GM21619 (cell line): ENCODE measurements around the gene TMEM37.

ENCODE experiments used
- ATAC-seq: cut with Tn5 transposase; IDR thresholded peaks from one replicate; pipeline ENCODE4 v1.9.1; 2021; ENCODE audit not compliant: unreplicated experiment

TMEM37 gene

DNA sequence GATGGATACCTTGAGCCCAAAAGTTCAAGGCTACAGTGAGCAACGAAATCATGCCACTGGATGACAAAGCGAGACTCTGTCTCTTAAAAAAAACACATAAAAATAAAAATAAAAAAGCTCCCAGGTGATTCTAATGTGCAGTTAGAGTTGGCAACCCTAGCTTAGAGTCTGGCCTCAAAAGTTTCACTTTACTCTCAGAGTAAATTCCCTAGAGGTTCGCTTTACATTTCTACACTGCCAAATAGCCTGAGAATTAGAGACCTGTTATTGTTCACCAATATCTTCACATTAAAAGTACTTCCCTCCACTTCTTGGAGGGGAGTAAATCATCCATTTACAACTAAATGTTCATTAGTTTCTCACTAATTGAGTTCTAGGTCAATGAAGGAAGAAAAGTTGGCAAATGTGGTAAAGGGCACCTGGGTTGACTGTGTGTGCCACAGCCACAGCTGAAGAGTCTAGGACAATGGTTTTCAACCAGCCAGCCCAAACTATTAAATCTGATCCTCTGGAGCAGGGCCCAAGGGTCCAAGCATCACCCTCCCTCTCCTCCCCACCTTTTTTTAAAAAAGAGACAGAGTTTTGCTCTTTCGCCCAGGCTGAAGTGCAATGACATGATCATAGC is 15.2 kb upstream of the TMEM37 start:
- peak; percentile 65 for ATAC-seq

DNA sequence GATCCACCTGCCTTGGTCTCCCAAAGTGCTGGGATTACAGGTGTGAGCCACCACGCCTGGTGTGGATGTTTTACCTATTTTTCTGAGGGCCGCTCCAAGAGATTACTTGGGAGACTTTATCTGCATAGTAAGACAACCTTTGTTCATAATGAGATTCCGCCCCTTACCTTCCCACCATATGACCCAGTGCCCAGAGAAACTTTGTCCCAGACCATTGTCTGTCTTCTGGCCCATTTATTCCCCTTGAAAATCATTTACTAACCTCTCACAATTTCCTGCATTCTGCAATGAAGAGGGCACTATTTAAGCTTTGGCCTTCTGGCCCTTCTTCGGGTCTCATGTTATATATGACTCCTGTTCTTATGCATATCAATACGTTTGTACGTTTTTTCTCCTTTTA is 13.7 kb upstream of the TMEM37 start:
- ATAC-seq, result no peak

DNA sequence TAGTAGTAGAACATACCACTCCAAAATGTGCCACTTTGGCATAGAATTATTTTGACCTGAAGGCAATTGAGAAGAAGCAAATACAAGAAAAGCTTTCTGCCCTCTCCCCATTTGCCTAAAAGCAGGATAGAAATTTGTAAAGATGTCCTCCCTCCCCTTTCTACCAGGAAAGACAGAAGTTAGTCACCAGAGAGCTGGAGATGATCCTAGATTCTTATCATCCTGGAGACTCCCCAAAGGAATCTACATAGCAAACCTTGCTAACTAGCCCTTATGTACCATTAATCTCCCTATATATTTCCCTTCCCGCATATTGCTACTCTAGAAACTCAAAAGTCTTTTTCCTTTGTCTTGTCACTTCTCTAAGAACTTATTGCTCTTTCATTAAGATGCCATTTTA is 12.6 kb upstream of the TMEM37 start:
- ATAC-seq, result no peak

DNA sequence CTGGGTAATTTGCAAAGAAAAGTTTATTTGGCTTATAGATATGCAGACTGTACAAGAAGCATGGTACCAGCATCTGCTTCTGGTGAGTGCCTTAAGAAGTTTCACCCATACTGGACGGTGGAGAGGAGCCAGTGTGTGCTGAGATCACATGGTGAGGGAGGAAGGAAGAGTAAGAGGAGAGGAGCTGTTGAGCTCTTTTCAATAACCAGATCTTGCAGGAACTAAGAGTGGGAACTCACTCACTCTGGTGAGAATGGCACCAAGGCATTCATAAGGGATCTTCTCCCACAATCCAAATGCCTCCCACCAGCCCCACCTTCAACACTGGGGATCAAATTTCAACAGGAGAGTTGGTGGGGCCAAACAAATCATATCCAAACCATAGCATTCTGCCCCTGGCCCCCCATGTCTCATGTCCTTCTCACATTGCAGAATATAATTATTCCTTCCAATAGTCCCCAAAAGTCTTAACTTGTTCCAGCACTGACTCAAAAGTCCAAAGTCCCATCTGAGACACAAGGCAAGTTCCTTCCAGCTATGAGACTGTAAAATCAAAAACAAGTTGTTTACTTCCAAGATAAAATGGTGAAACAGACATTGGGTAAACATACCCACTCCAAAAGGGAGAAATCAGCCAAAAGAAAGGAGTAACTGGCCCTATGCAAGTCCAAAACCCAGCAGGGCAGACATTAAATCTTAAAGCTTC is 11.7 kb upstream of the TMEM37 start:
- ATAC-seq, result no peak

DNA sequence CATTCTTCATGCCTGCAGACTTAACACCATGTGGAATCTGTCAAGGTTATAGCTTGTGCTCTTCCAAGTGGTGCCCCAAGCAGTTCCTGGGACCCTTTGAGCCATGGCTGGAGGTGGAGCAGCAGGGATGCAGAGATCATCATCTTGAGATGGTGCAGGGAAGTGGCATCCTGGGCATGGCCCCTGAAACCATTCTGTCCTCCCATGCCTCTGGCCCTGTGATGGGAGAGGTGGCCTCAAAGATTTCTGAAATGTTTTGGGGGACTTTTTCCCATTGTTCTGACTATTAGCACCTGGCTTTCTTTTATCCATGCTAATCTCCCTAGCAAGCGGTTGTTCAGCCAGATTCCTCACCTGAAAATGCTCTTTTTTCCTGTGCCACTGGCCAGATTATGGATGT is 10.3 kb upstream of the TMEM37 start:
- no peak for ATAC-seq

DNA sequence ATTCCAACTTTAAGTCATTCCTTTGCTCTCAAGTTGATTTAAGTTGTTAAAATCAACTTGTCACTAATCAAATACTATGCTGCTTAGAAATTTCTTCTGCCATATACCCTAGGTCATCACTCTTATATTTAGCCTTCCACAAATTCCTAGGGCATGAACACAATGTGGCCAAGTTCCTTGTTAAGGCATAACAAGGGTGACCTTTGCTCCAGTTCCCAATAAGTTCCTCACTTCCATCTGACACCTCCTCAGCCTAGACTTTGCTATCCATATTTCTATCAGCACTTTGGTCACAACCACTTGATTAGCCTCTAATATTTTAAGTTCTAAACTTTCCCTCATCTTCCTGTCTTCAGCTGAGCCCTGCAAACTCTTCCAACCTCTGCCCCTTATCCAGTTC is 9.9 kb upstream of the TMEM37 start:
- no peak for ATAC-seq

DNA sequence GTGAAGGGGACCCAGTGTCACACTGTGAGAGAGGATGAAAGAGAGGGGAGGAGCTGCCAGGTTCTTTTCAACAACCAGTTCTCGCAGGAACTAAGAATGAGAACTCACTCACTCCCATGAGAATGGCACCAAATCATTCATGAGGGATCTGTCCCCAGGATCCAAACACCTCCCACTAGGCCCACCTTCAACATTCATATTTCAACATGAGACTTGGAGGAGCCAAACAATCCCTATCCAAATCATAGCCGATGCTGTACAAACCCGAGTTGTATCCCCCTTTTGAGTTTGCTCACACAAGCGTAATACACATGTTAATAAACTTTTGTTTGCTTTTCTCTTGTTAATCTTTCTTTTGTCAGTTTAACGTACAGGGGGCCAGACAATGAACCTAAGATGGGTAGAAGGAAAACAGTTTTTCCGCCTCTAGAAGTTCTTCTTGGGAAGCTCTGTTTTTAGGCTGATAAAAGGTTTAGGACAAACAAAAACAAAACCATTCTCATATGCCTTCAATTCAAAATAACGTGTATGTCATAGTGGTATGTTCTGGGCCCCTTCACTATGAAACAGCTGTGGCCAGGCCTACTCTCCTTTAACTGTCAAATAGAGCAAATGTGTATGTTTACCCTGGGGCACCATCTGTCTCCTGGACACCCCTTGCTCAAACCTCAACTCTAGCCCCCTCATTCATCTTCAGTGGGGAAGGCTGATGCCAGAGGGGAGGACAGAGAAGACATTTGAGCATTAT is 9.1 kb upstream of the TMEM37 start:
- ATAC-seq, result no peak

DNA sequence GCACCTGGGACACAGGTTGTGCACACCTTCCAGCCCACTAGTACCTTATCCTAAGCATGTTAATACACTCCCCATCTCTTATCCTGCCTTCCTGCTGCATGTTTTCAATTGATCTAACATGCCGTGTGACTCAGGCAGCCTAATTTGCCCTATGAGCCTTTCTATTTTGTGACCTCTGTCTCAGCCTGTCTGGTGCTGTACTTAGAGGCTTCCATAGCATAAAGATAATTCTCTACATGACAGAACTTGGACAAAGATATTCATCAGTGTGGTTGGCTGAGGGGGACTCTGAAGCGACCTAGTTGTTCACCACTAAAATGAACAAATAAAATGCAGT is 8.6 kb upstream of the TMEM37 start:
- no peak for ATAC-seq

DNA sequence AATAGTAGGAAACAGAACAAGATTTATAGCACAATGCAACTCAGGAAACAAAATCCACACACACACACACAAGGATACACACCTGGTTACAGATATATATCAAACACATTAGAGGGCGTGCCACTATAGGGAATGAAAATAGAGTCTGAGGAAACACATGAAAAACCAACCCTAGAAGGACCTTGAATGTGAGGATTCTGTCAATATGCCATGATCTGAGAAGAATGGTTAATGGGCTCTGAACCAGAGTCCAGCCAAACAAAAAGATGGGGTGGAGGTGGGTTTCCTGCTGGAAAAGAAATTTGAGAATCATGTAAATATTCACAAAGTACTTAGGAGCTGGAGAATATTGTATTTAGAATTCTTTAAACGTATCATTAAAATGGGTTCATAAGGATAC is 7.8 kb upstream of the TMEM37 start:
- no peak for ATAC-seq

DNA sequence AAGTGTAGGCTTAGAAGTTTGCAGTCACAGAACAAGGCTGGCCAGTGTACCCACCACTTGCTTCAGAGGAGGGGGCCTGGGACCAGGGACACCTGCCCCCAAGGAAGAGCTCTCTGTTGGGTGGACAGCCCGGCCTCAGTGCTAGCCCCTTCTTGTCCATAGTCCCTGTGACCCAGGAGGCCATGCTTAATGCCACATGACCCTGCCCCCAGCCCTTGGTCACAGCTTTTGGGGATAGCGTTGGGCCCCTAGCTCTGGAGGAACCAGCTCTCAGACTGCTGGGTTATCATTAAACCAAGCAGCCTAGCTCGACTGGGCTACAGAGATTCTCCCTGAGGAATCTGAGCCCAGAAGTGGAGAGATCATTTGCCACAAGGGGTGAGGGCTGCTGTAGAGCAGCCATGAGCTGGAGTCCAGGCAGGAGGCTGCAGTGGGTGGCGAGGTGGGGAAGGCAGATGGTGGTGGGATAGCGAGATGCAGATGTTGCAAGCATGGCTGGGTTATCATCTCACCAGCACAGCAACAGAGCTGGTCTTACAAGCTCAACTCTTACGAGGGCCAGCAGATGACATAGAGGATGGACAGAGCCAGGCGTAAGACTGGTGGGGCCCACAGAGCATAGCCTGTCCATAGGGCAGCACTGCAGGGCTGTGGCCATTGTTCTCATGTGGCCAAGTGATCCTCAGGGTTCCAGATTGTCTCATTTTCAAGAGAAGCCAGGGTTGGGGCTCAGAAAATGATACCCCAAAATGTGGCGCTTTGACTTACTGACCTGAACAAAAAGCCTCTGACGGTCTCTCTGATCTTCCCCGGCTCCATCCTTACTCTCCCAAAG is 7.2 kb upstream of the TMEM37 start:
- no peak for ATAC-seq

DNA sequence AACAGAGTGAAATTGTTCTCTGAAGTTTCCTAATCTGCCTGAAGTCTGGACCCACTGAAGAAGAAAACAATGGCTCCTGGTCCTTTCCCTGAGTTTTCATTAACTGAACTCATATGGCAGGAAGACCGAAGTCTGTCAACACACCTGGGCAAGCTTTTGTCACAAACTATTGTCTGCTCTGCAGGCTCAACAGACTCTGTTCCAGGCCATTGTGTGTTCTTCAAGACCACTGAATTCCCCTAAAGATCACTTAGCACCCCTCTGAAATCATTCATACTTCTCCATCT is 6.6 kb upstream of the TMEM37 start:
- ATAC-seq, result no peak

DNA sequence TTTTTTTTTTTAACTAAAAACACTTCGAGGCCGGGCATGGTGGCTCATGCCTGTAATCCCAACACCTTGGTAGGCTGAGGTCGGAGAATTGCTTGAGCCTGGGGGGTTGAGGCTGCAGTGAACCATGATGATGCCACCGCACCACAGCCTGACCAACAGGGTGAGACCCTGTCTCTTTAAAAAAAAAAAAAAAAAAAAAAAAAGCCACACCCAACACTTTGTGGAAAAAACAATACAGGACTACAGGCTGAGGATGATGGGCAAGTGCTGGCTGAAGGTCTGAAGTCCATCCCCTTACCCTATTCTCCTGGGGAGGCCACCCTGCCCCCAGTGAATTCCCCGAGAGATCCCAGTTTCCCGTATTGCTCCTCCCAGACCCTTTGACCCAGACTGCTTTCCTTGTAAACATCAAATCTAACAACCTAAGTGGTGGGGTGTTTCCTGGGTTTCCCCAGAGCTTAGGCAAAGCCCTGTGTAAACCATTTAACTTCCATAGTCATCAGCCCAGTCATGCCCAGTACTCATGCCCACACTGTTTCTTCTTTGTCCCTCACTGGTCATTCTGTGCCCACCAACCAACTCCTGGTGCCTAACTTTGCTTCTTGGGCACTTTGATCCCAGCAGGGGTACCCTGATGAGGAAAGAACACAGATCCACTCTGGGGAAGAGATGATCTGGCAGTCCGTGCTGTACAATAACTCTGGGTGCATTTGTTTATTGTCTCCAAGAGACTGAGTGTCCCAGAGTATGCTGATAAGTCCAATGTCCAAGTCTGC is 5.8 kb upstream of the TMEM37 start:
- ATAC-seq, result no peak

DNA sequence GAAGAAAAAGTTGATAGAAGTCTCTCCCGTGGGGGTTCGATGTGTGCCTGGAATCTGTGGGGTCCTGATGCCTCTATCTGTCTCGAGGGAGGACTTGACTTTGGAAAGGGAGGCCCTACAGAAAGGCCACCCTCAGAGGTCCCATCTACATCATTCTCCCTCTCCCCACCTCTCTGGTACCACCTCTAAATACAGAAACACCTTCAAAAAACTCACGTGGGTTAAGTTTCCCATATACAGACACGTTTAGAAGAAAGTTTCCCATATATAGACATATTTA is 5.3 kb upstream of the TMEM37 start:
- no peak for ATAC-seq

DNA sequence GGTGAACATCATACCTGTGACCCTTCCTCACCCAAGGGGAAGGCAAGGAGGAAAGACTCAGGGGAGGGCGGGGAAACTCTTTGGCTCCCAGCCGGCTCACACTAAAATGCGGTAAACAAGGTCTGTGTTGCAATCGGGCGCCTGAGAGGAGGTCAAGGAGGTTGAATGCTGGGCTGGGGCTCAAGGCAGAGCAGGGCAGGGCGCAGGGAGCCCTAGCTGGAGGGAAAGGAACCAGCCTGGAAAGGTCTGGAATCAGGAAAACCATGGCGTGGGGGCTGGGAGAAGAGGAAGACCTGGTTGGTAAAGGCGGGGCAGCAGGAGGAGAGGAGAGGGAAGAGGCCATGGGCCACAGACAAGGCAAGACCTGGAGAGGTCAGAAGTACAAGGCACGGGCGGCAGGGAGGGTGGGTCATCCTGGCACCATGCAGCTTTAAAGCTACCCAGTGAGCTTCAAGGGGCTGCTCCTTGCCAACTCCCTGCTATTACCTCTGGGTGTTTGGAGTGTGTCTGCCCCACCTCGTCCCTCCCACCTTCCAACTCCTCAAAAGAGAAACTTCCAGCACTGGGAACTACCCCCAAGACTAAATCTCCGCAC is 4.8 kb upstream of the TMEM37 start:
- no peak for ATAC-seq

DNA sequence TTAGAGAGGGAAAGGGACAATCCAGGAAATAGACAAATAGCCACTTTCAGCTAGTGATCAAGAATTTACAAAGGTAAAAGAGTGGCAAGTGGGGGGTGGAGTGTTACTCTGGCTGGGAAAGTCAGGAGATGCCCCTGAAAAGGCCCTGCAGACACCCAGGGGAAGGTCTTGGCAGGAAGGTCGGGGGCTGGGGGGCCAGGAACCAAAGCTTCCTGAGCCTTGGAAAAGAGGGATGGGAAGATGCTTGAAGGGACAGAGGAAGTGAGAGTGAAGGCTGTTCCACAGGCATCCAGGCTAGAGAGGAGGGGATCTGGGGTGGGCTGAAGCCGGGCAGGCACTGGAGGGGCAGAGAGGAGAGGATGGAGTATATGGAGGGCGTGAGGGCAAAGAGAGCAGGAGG is 3.9 kb upstream of the TMEM37 start:
- ATAC-seq, result no peak

DNA sequence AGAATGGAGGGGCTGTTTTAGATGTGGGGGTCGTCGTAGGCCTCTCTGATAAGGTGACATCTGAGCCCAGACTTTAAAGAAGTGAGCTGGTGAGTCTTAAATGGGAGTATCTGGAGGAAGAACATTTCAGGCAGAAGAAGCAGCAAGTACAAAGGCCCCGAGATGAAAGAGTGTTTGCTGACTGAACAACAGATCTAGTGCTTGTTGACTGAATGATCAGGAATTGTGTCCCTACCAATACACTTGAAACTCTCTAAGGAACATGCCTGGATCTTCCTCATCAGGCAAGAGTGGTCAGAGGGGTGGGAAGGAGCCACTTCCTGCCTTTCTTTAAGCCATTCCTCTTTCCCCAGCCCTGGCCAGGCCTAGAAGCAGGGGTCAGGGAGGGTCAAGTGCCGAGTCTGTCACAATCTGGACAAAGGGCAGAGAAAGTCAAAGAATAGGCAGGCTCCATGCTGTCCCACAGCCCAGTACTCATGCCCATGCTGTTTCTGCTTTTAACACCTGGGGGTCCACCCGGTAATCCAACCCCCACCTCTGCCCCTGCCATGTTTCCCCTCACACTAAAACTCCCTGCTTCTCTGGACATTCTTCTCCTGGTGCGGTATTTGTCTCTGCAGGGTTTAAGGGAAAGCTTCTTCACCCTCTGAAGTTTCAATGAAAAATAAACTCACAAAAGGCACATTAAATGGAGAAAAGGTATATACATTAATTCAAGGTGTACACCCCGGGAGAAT is 3.0 kb upstream of the TMEM37 start:
- no peak for ATAC-seq

DNA sequence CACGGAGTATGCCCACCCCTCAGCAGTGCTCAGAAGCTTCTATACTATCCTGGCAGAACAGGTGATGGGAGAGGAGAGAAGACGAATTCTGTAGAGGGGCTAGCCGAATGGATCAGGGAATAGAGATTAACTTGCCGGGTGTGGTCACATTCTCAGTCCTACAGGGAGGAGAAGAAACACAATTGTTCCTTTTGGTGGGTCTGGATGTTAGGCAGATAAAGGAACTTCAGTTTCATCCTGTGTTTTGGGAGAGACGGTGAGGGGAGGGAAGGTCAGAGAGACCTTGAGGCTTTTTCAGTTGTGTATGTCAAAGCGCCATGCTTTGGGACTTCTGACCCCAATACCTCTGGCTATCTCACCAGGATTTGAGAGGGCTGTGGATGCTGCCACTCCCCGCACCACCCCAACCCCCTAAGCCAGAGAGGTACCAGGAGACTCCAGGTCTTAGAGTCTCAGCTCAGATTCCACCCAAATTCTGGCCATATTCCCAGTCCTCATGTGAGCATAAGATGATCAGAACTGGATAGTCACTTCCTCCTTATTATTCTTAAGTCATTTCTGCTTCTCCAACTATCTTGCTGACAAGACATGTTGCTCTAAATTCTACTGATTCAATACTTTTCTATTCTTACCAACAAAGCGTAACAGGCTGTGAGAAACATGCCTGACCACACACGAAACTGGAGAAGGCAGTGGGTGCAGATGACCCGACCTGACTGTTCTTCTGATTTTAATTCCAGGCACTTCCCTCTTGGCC is 2.3 kb upstream of the TMEM37 start:
- ATAC-seq, result no peak

DNA sequence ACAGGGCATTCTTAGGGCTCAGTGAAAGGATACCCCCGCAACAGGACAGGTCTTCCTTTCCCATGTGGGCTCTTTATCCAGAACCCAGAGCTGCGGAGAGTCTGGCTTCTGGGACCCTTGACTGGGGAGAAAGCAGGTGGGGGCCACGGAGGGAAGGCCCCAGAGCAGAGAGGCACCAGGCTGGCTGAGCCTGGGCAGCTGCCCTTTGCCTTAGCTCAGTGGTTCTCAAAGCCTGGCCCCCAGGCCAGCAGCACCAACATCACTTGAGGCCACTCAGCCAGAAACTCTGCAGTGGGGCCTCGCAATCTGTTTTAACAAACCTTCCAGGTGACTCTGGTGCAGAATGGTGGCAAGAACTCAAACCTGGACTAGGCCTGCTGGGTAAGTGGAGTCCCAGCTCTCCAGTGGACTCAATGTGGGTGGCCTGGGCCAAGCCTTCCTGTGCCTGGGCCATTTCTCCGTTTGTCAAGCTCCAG is 1.6 kb upstream of the TMEM37 start:
- ATAC-seq, result no peak
